ENCODE results near the gene GATA3. TPM values are rescaled to one million over a fixed set of nuclear protein-coding genes. Genes with fewer than 3 reads are reported as not detected.

The GATA3 gene
- total RNA-seq, 1 experiment from 2014 or later: 5.9 TPM

- intact Hi-C loops (cut with micrococcal nuclease; ENCODE audit: unreplicated experiment) (no loop called here), in situ Hi-C loops (cut with HindIII; ENCODE audit: low pct_unique_long_range_greater_than_20kb, low sequenced_read_pairs) (no loop called here)
- Histone ChIP-seq H3K36me3 (ENCODE audit: control insufficient read depth, insufficient read depth, low read length) (no peaks in the 10 kb centered on the region), H3K4me1 (ENCODE audit: control insufficient read depth, insufficient read depth, low read length) (no peaks in the 10 kb centered on the region), H3K27me3 (ENCODE audit: control insufficient read depth, insufficient read depth, low read length) (no peaks in the 10 kb centered on the region), H3K4me3 (ENCODE audit: low read depth in 2 of 2, low read length in 2 of 2) (peak overlapping the region; percentile 47 to 57; a peak in 2 of 4 replicates), H3K27ac (ENCODE audit: low read length) (no peak overlapping the region), H3K9me3 (ENCODE audit: control insufficient read depth, insufficient read depth, low read depth, low read length) (no peaks in the 10 kb centered on the region)
- BruUV-seq (replicated peaks): no TSS peak
- CTCF ChIA-PET: no interaction called here
- DNase-seq (ENCODE audit: low read depth, low spot score) (no peak), ATAC-seq (no peak)
- no peak for TF ChIP-seq SIN3A (IDR thresholded peaks at IDR 0.05; ENCODE audit: borderline replicate concordance, insufficient read depth, low read depth, low read length)
- no peak for TF ChIP-seq REST (IDR thresholded peaks at IDR 0.05; ENCODE audit: insufficient read depth in 1 of 2, low read depth in 2 of 2, low read length in 1 of 2)
- no peak for TF ChIP-seq TCF7L2 (IDR thresholded peaks at IDR 0.05; ENCODE audit: low read depth, low read length)
- TF ChIP-seq POLR2AphosphoS5 (IDR thresholded peaks at IDR 0.05; ENCODE audit: low read depth, low read length): no peak
- no peak for TF ChIP-seq CTCF (IDR thresholded peaks at IDR 0.05)
- POLR2A ChIA-PET: no interaction called here
Observed at GRCh38 chr10:8057636-8058273, 3.3 kb downstream of the GATA3 start.

GRCh38 chr10:8058274-8059111, 4.0 kb downstream of the GATA3 start:
- TF ChIP-seq REST (IDR thresholded peaks at IDR 0.05; ENCODE audit: insufficient read depth in 1 of 2, low read depth in 2 of 2, low read length in 1 of 2) (no peak), POLR2AphosphoS5 (IDR thresholded peaks at IDR 0.05; ENCODE audit: low read depth, low read length) (no peak), CTCF (IDR thresholded peaks at IDR 0.05) (no peak), TCF7L2 (IDR thresholded peaks at IDR 0.05; ENCODE audit: low read depth, low read length) (no peak), SIN3A (IDR thresholded peaks at IDR 0.05; ENCODE audit: borderline replicate concordance, insufficient read depth, low read depth, low read length) (no peak)
- H3K4me1 ChIP-seq (ENCODE audit: control insufficient read depth, insufficient read depth, low read length): no peaks in the 10 kb centered on the region
- in situ Hi-C loops (cut with HindIII; ENCODE audit: low pct_unique_long_range_greater_than_20kb, low sequenced_read_pairs): no loop called here
- no TSS peak for BruUV-seq (replicated peaks)
- H3K9me3 ChIP-seq (ENCODE audit: control insufficient read depth, insufficient read depth, low read depth, low read length): no peaks in the 10 kb centered on the region
- ChIA-PET POLR2A (no interaction called here), CTCF (no interaction called here)
- H3K27me3 ChIP-seq (ENCODE audit: control insufficient read depth, insufficient read depth, low read length): no peaks in the 10 kb centered on the region
- DNase-seq (ENCODE audit: low read depth, low spot score) (no peak), ATAC-seq (no peak)
- no peaks in the 10 kb centered on the region for H3K36me3 ChIP-seq (ENCODE audit: control insufficient read depth, insufficient read depth, low read length)
- peak overlapping the region in 1 of 2 experiments; percentile 57; a peak in 1 of 4 replicates for H3K4me3 ChIP-seq (ENCODE audit: low read depth in 2 of 2, low read length in 2 of 2)
- intact Hi-C loops (cut with micrococcal nuclease; ENCODE audit: unreplicated experiment): no loop called here
- no peak overlapping the region for H3K27ac ChIP-seq (ENCODE audit: low read length)
